Ishikawa (cell line): ENCODE results near the gene DENND1B.

Source experiments
- EP300 ChIP-seq: IDR thresholded peaks from 2 replicates; pipeline ENCODE4 v1.6.1; 2012; ENCODE audit warnings: borderline replicate concordance
- REST ChIP-seq: IDR thresholded peaks from 2 replicates; pipeline ENCODE4 v1.6.1; 2012; ENCODE audit warnings: low read depth, mild to moderate bottlenecking
- YY1 ChIP-seq: IDR thresholded peaks from 2 replicates; pipeline ENCODE4 v1.6.1; 2012; ENCODE audit warnings: low read depth

GRCh38 chr1:197725976-197726375 is 49.3 kb downstream of the DENND1B start:
- no peak for TF ChIP-seq YY1
- no peak for TF ChIP-seq EP300
- TF ChIP-seq REST, result no peak
